Measurements from ENCODE around the gene TULP4.

- TF ChIP-seq CTCF (IDR thresholded peaks at IDR 0.05) (no peak), POLR2AphosphoS5 (IDR thresholded peaks at IDR 0.05) (no peak)
Observed at GRCh38 chr6:158387578-158387977, 75.3 kb downstream of the TULP4 start.
